Astrocyte (in vitro differentiated cells and primary cell): Measurements from ENCODE around the gene SLC27A4.

Source experiments
- CTCF ChIP-seq: IDR thresholded peaks from 2 replicates; pipeline ENCODE4 v1.5.1; 2011; ENCODE audit warnings: low read depth, mild to moderate bottlenecking, inconsistent platforms, low read length, moderate library complexity; ENCODE audit not compliant: insufficient read depth
- EZH2 ChIP-seq: IDR thresholded peaks from 2 replicates; pipeline ENCODE4 v1.6.1; 2012; ENCODE audit warnings: mild to moderate bottlenecking, low read length, inconsistent platforms; ENCODE audit not compliant: insufficient read depth

- TF ChIP-seq CTCF (no peak), EZH2 (no peak)
These were observed 31.3 kb downstream of the SLC27A4 start for GRCh38 chr9:128371630-128372117.
